SK-N-SH treated with all-trans-retinoic acid at 6 μM for 48 hours (cell line): ENCODE results near the gene PFAS.

ENCODE experiments used
- ATAC-seq: fragments of 200-7000 bp; cut with Tn5 transposase; 3 replicates; pipeline ENCODE4 v1.9.1; 2020; ENCODE audit warnings: mild to moderate bottlenecking, moderate library complexity
- ARNTL ChIP-seq: fragments of 450-650 bp; formaldehyde crosslinking; IDR thresholded peaks from 2 replicates; pipeline ENCODE4 v1.5.0; 2020; ENCODE audit warnings: low read depth, mild to moderate bottlenecking, moderate library complexity, borderline replicate concordance
- BACH2 ChIP-seq: fragments of 250-450 bp; sonication (Bioruptor Pico); IDR thresholded peaks from 2 replicates; pipeline ENCODE4 v1.9.0; 2021; ENCODE audit warnings: mild to moderate bottlenecking, borderline replicate concordance
- CSDC2 ChIP-seq: fragments of 250-450 bp; sonication (Bioruptor Pico); IDR thresholded peaks from 2 replicates; pipeline ENCODE4 v1.5.0; 2020; ENCODE audit warnings: mild to moderate bottlenecking, moderate library complexity
- ESRRG ChIP-seq: fragments of 250-450 bp; sonication (Bioruptor Pico); IDR thresholded peaks from 2 replicates; pipeline ENCODE4 v1.6.1; 2021; ENCODE audit warnings: mild to moderate bottlenecking
- ISL1 ChIP-seq: fragments of 250-450 bp; sonication (Bioruptor Pico); IDR thresholded peaks from 2 replicates; pipeline ENCODE4 v2.1.2; 2022; ENCODE audit warnings: mild to moderate bottlenecking, moderate library complexity
- OSR1 ChIP-seq: fragments of 250-450 bp; sonication (Bioruptor Pico); IDR thresholded peaks from 2 replicates; pipeline ENCODE4 v1.8.0; 2022; ENCODE audit warnings: moderate library complexity, mild to moderate bottlenecking, inconsistent platforms
- PPARA ChIP-seq: fragments of 250-450 bp; sonication (Bioruptor Pico); IDR thresholded peaks from 2 replicates; pipeline ENCODE4 v1.5.0; 2020; ENCODE audit warnings: mild to moderate bottlenecking, borderline replicate concordance
- RARB ChIP-seq: fragments of 250-450 bp; sonication (Bioruptor Pico); IDR thresholded peaks from 2 replicates; pipeline ENCODE4 v1.8.0; 2021; ENCODE audit warnings: mild to moderate bottlenecking, moderate library complexity
- SNAI2 ChIP-seq: fragments of 250-450 bp; sonication (Bioruptor Pico); IDR thresholded peaks from 2 replicates; pipeline ENCODE4 v1.5.0; 2020; ENCODE audit warnings: mild to moderate bottlenecking, moderate library complexity
- TCF4 ChIP-seq: fragments of 250-450 bp; sonication (Bioruptor Pico); IDR thresholded peaks from 2 replicates; pipeline ENCODE4 v1.8.0; 2021; ENCODE audit warnings: mild to moderate bottlenecking, moderate library complexity, borderline replicate concordance
- TOX ChIP-seq: fragments of 250-450 bp; sonication (Bioruptor Pico); IDR thresholded peaks from 2 replicates; pipeline ENCODE4 v1.8.0; 2021; ENCODE audit warnings: mild to moderate bottlenecking, moderate library complexity, borderline replicate concordance
- ZC3H10 ChIP-seq: fragments of 250-450 bp; sonication (Bioruptor Pico); IDR thresholded peaks from 2 replicates; pipeline ENCODE4 v1.5.1; 2021; ENCODE audit warnings: mild to moderate bottlenecking, moderate library complexity
- ZFP3 ChIP-seq: fragments of 250-450 bp; sonication (Bioruptor Pico); IDR thresholded peaks from 2 replicates; pipeline ENCODE4 v1.5.0; 2020; ENCODE audit warnings: mild to moderate bottlenecking, moderate library complexity
- ZFP30 ChIP-seq: fragments of 450-650 bp; formaldehyde crosslinking; IDR thresholded peaks from 2 replicates; pipeline ENCODE4 v1.5.0; 2022; ENCODE audit warnings: mild to moderate bottlenecking, moderate library complexity
- ZNF565 ChIP-seq: fragments of 450-650 bp; formaldehyde crosslinking; conservative IDR thresholded peaks from 2 replicates; pipeline ENCODE4 v1.5.0; 2020; ENCODE audit warnings: low read depth, mild to moderate bottlenecking, moderate library complexity
- ZNF70 ChIP-seq: fragments of 450-650 bp; formaldehyde crosslinking; IDR thresholded peaks from 2 replicates; pipeline ENCODE4 v1.5.0; 2020; ENCODE audit warnings: mild to moderate bottlenecking, moderate library complexity
- ZNF8 ChIP-seq: fragments of 450-650 bp; formaldehyde crosslinking; IDR thresholded peaks from 2 replicates; pipeline ENCODE4 v1.5.0; 2020; ENCODE audit warnings: mild to moderate bottlenecking, moderate library complexity
- TF ChIP-seq, protein P1 (sequence below): fragments of 250-450 bp; sonication (Bioruptor Pico); IDR thresholded peaks from 2 replicates; pipeline ENCODE4 v1.5.0; 2020; ENCODE audit warnings: mild to moderate bottlenecking, moderate library complexity
- TF ChIP-seq, protein P2 (sequence below): fragments of 250-450 bp; sonication (Bioruptor Pico); IDR thresholded peaks from 2 replicates; pipeline ENCODE4 v1.8.0; 2021; ENCODE audit warnings: low read depth, mild to moderate bottlenecking, moderate library complexity, borderline replicate concordance
- TF ChIP-seq, protein P3 (sequence below): fragments of 250-450 bp; sonication (Bioruptor Pico); IDR thresholded peaks from 2 replicates; pipeline ENCODE4 v1.5.1; 2020; ENCODE audit warnings: low read depth, mild to moderate bottlenecking, moderate library complexity
- TF ChIP-seq, protein P4 (sequence below): fragments of 250-450 bp; sonication (Bioruptor Pico); IDR thresholded peaks from 2 replicates; pipeline ENCODE4 v1.8.0; 2020; ENCODE audit warnings: mild to moderate bottlenecking, moderate library complexity, borderline replicate concordance
- TF ChIP-seq, protein P5 (sequence below): fragments of 250-450 bp; sonication (Bioruptor Pico); IDR thresholded peaks from 2 replicates; pipeline ENCODE4 v1.5.1; 2021; ENCODE audit warnings: mild to moderate bottlenecking, moderate library complexity

The PFAS gene

DNA sequence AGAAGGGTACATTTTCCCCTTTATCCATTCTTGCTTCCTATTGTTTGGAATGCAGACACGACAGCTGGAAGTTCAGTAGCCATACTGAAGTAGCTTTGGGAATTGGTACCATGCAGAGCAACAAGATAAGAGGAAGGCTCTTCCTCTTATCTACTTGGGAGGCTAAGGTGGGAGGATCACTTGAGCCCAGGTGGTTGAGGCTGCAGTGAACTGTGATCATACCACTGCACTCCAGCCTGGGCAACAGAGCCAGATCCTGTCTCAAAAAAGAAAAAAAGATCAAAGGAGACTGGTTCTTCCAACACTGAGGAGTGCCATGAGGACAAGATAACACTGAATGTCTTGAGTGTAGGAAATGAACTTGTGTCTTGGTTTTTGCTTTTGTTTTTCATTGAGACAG, 23.3 kb downstream of the PFAS start:
- no peak for ATAC-seq
- TF ChIP-seq, protein P1, sequence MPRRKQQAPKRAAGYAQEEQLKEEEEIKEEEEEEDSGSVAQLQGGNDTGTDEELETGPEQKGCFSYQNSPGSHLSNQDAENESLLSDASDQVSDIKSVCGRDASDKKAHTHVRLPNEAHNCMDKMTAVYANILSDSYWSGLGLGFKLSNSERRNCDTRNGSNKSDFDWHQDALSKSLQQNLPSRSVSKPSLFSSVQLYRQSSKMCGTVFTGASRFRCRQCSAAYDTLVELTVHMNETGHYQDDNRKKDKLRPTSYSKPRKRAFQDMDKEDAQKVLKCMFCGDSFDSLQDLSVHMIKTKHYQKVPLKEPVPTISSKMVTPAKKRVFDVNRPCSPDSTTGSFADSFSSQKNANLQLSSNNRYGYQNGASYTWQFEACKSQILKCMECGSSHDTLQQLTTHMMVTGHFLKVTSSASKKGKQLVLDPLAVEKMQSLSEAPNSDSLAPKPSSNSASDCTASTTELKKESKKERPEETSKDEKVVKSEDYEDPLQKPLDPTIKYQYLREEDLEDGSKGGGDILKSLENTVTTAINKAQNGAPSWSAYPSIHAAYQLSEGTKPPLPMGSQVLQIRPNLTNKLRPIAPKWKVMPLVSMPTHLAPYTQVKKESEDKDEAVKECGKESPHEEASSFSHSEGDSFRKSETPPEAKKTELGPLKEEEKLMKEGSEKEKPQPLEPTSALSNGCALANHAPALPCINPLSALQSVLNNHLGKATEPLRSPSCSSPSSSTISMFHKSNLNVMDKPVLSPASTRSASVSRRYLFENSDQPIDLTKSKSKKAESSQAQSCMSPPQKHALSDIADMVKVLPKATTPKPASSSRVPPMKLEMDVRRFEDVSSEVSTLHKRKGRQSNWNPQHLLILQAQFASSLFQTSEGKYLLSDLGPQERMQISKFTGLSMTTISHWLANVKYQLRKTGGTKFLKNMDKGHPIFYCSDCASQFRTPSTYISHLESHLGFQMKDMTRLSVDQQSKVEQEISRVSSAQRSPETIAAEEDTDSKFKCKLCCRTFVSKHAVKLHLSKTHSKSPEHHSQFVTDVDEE (CRISPR knock-in tag): no peak
- no peak for TF ChIP-seq PPARA
- TF ChIP-seq ZNF565 (CRISPR knock-in tag): no peak
- TF ChIP-seq BACH2 (CRISPR knock-in tag): no peak
- no peak for TF ChIP-seq ZFP3
- no peak for TF ChIP-seq ISL1 (CRISPR knock-in tag)
- TF ChIP-seq TCF4: no peak
- no peak for TF ChIP-seq CSDC2 (CRISPR knock-in tag)
- TF ChIP-seq, protein P2, sequence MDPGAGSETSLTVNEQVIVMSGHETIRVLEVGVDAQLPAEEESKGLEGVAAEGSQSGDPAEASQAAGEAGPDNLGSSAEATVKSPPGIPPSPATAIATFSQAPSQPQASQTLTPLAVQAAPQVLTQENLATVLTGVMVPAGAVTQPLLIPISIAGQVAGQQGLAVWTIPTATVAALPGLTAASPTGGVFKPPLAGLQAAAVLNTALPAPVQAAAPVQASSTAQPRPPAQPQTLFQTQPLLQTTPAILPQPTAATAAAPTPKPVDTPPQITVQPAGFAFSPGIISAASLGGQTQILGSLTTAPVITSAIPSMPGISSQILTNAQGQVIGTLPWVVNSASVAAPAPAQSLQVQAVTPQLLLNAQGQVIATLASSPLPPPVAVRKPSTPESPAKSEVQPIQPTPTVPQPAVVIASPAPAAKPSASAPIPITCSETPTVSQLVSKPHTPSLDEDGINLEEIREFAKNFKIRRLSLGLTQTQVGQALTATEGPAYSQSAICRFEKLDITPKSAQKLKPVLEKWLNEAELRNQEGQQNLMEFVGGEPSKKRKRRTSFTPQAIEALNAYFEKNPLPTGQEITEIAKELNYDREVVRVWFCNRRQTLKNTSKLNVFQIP: no peak
- TF ChIP-seq, protein P3, sequence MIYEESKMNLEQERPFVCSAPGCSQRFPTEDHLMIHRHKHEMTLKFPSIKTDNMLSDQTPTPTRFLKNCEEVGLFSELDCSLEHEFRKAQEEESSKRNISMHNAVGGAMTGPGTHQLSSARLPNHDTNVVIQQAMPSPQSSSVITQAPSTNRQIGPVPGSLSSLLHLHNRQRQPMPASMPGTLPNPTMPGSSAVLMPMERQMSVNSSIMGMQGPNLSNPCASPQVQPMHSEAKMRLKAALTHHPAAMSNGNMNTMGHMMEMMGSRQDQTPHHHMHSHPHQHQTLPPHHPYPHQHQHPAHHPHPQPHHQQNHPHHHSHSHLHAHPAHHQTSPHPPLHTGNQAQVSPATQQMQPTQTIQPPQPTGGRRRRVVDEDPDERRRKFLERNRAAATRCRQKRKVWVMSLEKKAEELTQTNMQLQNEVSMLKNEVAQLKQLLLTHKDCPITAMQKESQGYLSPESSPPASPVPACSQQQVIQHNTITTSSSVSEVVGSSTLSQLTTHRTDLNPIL (CRISPR knock-in tag): no peak
- no peak for TF ChIP-seq ZC3H10 (CRISPR knock-in tag)
- no peak for TF ChIP-seq ARNTL (CRISPR knock-in tag)
- TF ChIP-seq, protein P4, sequence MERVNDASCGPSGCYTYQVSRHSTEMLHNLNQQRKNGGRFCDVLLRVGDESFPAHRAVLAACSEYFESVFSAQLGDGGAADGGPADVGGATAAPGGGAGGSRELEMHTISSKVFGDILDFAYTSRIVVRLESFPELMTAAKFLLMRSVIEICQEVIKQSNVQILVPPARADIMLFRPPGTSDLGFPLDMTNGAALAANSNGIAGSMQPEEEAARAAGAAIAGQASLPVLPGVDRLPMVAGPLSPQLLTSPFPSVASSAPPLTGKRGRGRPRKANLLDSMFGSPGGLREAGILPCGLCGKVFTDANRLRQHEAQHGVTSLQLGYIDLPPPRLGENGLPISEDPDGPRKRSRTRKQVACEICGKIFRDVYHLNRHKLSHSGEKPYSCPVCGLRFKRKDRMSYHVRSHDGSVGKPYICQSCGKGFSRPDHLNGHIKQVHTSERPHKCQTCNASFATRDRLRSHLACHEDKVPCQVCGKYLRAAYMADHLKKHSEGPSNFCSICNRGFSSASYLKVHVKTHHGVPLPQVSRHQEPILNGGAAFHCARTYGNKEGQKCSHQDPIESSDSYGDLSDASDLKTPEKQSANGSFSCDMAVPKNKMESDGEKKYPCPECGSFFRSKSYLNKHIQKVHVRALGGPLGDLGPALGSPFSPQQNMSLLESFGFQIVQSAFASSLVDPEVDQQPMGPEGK (CRISPR knock-in tag): no peak
- no peak for TF ChIP-seq ZNF70 (CRISPR knock-in tag)
- no peak for TF ChIP-seq ZFP30 (CRISPR knock-in tag)
- no peak for TF ChIP-seq ESRRG (CRISPR knock-in tag)
- no peak for TF ChIP-seq OSR1 (CRISPR knock-in tag)
- no peak for TF ChIP-seq RARB
- no peak for TF ChIP-seq SNAI2
- TF ChIP-seq TOX: no peak

DNA sequence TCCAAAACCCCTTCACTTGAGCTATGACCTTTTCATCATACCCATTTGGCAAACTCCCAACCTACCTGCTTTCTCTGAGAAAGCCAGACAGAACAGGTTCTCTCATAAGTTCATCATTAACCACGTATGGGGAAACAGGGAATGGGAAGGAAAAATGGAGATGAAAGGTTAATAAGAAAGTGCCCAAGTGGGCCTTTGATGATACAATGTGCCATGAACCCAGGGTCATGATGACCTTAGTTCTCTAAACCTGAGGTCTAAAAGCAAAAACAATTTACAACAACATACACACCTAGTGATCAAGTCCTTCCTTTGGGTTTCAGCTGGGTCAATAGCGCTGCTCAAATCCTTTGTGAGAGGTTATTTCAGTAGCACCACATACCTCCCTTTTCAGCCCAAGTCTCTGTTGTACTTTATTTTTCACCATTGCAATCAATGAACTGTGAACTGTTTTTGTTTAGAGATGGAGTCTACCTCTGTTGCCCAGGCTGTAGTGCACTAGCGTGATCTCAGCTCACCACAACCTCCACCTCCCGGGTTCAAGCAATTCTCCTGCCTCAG, 24.9 kb downstream of the PFAS start:
- TF ChIP-seq, protein P5, sequence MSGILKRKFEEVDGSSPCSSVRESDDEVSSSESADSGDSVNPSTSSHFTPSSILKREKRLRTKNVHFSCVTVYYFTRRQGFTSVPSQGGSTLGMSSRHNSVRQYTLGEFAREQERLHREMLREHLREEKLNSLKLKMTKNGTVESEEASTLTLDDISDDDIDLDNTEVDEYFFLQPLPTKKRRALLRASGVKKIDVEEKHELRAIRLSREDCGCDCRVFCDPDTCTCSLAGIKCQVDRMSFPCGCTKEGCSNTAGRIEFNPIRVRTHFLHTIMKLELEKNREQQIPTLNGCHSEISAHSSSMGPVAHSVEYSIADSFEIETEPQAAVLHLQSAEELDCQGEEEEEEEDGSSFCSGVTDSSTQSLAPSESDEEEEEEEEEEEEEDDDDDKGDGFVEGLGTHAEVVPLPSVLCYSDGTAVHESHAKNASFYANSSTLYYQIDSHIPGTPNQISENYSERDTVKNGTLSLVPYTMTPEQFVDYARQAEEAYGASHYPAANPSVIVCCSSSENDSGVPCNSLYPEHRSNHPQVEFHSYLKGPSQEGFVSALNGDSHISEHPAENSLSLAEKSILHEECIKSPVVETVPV (CRISPR knock-in tag): no peak
- TF ChIP-seq, protein P1 (CRISPR knock-in tag): no peak
- no peak for TF ChIP-seq ZFP30 (CRISPR knock-in tag)
- no peak for TF ChIP-seq ARNTL (CRISPR knock-in tag)
- no peak for TF ChIP-seq ZNF8 (CRISPR knock-in tag)
- ATAC-seq: no peak
